AG04449 (cell line): Measurements from ENCODE around the gene CD163L1.
"Not testable (repeated sequence)": the region's sequence is repeated elsewhere in the genome, so short reads cannot be mapped to it uniquely, and the experiment has no call there.

ENCODE experiments used
- CTCF ChIA-PET: fragments of 350-600 bp; formaldehyde crosslinking; extraction: SDS; loops from one replicate; lab custom pipeline; 2021; ENCODE audit warnings: antibody characterized with exemption; lab: Yijun Ruan, JAX
- POLR2A ChIA-PET: fragments of 400-600, 350-600 bp; formaldehyde crosslinking; extraction: SDS; loops from one replicate; lab custom pipeline; 2020; ENCODE audit warnings: antibody characterized with exemption, inconsistent platforms; lab: Yijun Ruan, JAX
- DNase-seq: peaks from one replicate; pipeline ENCODE4 v3.0.0-alpha.2; 2010; ENCODE audit warnings: low read depth, low spot score
- H3K4me3 ChIP-seq: 2 replicates; pipeline ENCODE4 v1.5.1; 2011; ENCODE audit warnings: low read depth, mild to moderate bottlenecking, control low read depth, low read length
- TF ChIP-seq, protein P1 (sequence below): IDR thresholded peaks from one replicate; pipeline ENCODE4 v1.5.1; 2011; ENCODE audit warnings: mild to moderate bottlenecking, moderate library complexity, low read length, control low read depth, inconsistent platforms; ENCODE audit not compliant: insufficient read depth; ENCODE audit errors: missing control alignments

Gene CD163L1

DNA sequence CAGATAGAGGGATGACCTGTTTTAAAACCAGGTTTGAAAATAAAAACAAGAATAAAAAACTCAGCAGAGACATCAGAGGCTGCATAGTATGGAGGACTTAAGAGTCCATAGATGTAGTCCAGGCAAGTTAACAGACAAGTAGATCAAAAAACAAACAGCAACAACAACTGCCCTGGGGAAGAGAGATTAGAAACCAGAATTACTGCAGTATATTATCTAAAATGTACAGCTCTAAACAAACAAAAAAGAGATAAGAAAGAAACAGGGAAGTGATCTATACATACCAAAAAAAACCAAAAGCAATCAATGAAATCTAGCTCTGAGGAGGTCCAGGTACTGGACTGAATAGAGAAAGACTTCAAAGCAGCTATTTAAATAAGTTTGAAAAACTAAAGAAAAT lies 91.3 kb downstream of the CD163L1 start:
- CTCF ChIA-PET = no interaction called here
- TF ChIP-seq, protein P1, sequence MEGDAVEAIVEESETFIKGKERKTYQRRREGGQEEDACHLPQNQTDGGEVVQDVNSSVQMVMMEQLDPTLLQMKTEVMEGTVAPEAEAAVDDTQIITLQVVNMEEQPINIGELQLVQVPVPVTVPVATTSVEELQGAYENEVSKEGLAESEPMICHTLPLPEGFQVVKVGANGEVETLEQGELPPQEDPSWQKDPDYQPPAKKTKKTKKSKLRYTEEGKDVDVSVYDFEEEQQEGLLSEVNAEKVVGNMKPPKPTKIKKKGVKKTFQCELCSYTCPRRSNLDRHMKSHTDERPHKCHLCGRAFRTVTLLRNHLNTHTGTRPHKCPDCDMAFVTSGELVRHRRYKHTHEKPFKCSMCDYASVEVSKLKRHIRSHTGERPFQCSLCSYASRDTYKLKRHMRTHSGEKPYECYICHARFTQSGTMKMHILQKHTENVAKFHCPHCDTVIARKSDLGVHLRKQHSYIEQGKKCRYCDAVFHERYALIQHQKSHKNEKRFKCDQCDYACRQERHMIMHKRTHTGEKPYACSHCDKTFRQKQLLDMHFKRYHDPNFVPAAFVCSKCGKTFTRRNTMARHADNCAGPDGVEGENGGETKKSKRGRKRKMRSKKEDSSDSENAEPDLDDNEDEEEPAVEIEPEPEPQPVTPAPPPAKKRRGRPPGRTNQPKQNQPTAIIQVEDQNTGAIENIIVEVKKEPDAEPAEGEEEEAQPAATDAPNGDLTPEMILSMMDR = no peak
- DNase-seq = no peak
- H3K4me3 ChIP-seq = no peak overlapping the region
- POLR2A ChIA-PET = no interaction called here

DNA sequence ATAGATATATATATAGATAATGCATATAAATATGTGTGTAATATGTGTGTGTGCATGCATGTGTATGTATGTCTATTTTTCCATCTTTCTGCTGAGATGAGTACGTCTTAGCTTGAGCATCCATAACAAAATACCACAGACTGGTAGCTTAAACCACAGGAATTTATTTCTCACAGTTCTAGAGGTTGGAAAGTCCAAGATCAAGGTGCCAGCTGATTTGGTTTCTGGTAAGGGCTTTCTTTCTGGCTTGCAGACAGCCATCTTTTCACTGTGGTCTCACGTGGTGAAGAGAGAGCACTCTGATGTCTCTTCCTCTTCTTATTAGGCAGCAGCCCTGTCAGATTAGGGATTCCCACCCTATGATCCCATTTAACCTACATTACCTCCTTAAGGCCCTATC lies 92.8 kb downstream of the CD163L1 start:
- TF ChIP-seq, protein P1 = no peak
- POLR2A ChIA-PET = no interaction called here
- CTCF ChIA-PET = interaction anchor here (2.8 kb wide), 1 partner anchor 110 kb away, joined by 9 read pairs; no protein-coding TSS in a partner anchor
- no peak for DNase-seq
- H3K4me3 ChIP-seq = no peak overlapping the region

DNA sequence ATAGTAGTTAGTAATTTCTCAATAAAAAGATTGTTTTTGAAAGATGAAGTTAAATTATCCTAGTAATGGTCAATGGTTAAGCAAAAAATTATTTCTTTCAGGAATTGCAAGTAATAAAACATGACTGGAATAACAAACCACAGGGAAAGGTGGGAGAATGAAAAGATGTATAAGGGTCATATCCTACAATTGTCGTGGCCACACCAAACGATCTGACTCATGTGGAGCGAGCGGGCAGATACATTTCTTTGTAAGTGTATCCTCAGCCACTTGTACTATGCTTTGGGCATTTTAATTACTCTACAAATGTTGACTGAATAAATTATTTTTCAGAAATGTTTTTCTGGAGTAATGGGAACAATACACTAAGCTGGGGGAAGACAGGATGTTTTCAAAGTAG lies 94.5 kb downstream of the CD163L1 start:
- TF ChIP-seq, protein P1 = no peak
- no peak for DNase-seq
- CTCF ChIA-PET = interaction anchor here (2.8 kb wide), 1 partner anchor 111 kb away, joined by 9 read pairs; no protein-coding TSS in a partner anchor
- POLR2A ChIA-PET = no interaction called here
- no peak overlapping the region for H3K4me3 ChIP-seq

DNA sequence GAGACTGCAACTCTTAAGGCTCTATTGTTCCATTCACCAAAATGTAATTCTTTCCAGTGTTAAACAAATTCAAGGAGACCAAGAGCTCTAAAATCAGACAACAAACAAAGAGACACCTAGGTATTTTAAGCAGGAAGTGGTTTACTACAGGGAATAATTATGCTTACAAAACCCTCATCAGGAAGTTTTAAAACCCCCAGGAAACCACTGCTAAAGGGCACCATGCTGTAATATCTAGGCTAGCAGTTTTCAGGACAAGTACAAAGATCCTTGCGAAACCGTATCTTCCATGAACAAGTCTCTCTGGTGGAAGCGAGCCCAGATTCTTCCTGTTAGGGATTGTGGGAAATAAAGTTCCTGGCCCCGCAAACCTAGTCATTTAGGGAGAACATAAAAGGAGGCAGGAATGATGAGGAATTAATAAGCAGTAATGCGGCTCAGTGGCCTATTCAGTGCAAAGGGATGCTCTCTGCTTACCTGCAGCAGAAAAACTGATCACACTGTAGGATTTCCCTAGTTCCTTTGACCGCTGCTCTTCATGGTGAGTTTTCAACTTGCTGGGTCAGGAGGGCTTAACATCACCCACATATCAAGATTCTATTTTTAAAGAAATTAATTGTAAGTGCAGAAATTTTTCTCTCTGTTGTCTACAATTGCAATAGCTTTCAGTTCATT lies 97.3 kb downstream of the CD163L1 start:
- POLR2A ChIA-PET = no interaction called here
- CTCF ChIA-PET = no interaction called here
- TF ChIP-seq, protein P1 = no peak
- no peak overlapping the region for H3K4me3 ChIP-seq
- DNase-seq = no peak

DNA sequence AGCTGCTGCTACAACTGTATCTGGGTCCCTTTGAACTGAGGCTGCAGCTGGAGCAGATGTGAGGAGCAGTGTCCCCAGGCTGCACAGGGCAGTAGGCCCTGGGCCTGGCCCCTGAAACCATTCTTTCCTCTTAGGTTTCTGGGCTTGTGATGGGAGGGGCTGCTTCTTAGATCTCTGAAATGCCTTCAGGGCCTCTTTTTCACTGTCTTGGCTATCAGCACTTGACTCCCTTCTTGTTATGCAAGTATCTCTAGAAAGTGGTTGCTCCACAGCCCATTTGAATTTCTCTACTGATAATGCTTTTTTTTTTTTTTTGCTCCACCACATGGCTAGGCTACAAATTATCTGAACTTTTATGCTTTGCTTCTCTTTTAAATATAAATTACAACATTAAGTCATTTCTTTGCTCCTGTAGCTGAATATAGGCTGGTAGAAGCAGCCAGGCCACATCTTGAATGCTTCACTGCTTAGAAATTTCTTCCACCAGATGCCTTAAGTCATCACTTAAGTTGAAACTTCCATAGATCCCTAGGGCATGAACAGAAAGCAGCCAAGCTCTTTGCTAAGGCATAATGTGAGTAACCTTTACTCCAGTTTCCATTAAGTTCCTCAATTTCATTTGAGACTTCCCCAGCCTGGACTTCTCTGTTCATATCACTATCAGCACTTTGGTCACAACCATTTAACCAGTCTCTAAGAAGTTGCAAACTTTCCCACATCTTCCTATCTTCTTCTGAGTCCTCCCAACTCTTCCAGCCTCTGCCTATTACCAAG lies 98.9 kb downstream of the CD163L1 start:
- no peak for DNase-seq
- TF ChIP-seq, protein P1 = no peak
- ChIA-PET CTCF (no interaction called here), POLR2A (no interaction called here)
- no peak overlapping the region for H3K4me3 ChIP-seq

DNA sequence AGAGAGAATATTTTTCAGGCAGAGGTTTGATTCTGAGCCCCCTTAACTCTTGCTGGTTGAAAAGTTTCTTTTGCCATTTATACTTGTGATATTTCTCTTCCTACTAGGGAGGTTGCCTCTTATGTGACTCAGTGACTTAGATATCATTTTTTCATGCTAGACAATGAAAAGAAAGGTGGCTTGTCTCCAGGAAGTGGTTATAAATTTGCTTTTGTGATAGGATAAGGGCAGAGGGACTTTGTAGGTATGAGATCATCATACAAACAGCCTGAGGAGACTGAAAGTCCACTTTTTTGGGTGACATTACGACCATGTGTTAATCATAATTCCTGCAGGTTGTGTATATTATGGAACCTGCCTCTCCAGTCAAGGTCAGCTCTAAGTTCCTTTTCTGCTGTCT lies 104.3 kb downstream of the CD163L1 start:
- ChIA-PET POLR2A (no interaction called here), CTCF (no interaction called here)
- DNase-seq = no peak
- no peak overlapping the region for H3K4me3 ChIP-seq
- TF ChIP-seq, protein P1 = no peak

DNA sequence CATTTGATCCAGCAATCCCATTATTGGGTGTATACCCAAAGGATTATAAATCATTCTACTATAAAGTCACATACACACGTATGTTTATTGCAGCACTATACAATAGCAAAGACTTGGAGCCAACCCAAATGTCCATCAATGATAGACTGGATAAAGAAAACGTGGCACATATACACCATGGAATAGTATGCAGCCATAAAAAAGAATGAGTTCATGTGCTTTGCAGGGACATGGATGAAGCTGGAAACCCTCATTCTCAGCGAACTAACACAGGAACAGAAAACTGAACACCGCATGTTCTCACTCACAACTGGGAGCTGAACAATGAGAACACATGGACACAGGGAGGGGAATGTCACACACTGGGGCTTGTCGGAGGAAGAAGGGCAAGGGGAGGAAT lies 106.2 kb downstream of the CD163L1 start:
- POLR2A ChIA-PET, CTCF ChIA-PET, DNase-seq, H3K4me3 ChIP-seq: not testable (repeated sequence)
